SK-N-SH (cell line): ENCODE measurements around the gene KDM4C. TPM values are rescaled to one million over a fixed set of nuclear protein-coding genes. Genes with fewer than 3 reads are reported as not detected.

Experiments
- CTCF ChIA-PET: fragments of 300-600, 350-600 bp; formaldehyde crosslinking; extraction: SDS; loops from one replicate; lab custom pipeline; 2021; lab: Yijun Ruan, JAX
- POLR2A ChIA-PET: fragments of 350-600 bp; sonication (Branson Sonifier 250); formaldehyde crosslinking; extraction: SDS; loops from one replicate; lab custom pipeline; 2020; ENCODE audit warnings: antibody characterized with exemption, inconsistent platforms; lab: Yijun Ruan, JAX
- DNase-seq: peaks from one replicate; pipeline ENCODE4 v3.0.0; 2012
- H2AFZ ChIP-seq: fragments of 200-600 bp; sonication (generic); 2 replicates; pipeline ENCODE4 v1.8.1; 2016; ENCODE audit warnings: antibody characterized with exemption, mild to moderate bottlenecking, low read depth
- H3F3A ChIP-seq: fragments of 200-600 bp; sonication (generic); replicated peaks from 2 replicates; pipeline ENCODE3; 2016; ENCODE audit warnings: antibody characterized with exemption, mild to moderate bottlenecking; ENCODE audit not compliant: insufficient read depth
- H3K27ac ChIP-seq, 2 experiments: fragments of 200-500 bp in 1 of 2; fragments of 200-600 bp in 1 of 2; sonication (Bioruptor generic) in 1 of 2; sonication (generic), shearing (Covaris generic) in 1 of 2; 2 replicates each; pipeline versions ENCODE4 v1.5.1 to v1.6.1; 2014 to 2016; ENCODE audit warnings: low read depth in 2 of 2, inconsistent platforms in 1 of 2, low read length in 1 of 2, mild to moderate bottlenecking in 1 of 2, mixed read lengths in 1 of 2
- H3K27me3 ChIP-seq: fragments of 200-600 bp; sonication (generic), shearing (Covaris generic); 2 replicates; pipeline ENCODE4 v1.6.1; 2016; ENCODE audit warnings: mixed run types; ENCODE audit not compliant: insufficient read depth
- H3K36me3 ChIP-seq, 2 experiments: fragments of 200-500 bp in 1 of 2; fragments of 200-600 bp in 1 of 2; sonication (Bioruptor generic) in 1 of 2; sonication (generic) in 1 of 2; replicated peaks in 1 of 2; 2 replicates each; pipeline versions ENCODE3 to v1.5.1; 2014 to 2016; ENCODE audit warnings: low read length in 1 of 2, mild to moderate bottlenecking in 1 of 2; ENCODE audit not compliant: insufficient read depth in 2 of 2, control insufficient read depth in 1 of 2
- H3K4me1 ChIP-seq, 2 experiments: fragments of 200-500 bp in 1 of 2; fragments of 200-600 bp in 1 of 2; sonication (Bioruptor generic) in 1 of 2; sonication (generic), shearing (Covaris generic) in 1 of 2; 2 replicates each; pipeline versions ENCODE4 v1.5.1 to v1.6.1; 2014 to 2016; ENCODE audit warnings: low read depth in 1 of 2, low read length in 1 of 2, mixed run types in 1 of 2; ENCODE audit not compliant: insufficient read depth in 2 of 2, control insufficient read depth in 1 of 2
- H3K4me2 ChIP-seq: fragments of 200-600 bp; sonication (generic), shearing (Covaris generic); 2 replicates; pipeline ENCODE4 v1.6.1; 2017; ENCODE audit warnings: mixed run types
- H3K4me3 ChIP-seq, 2 experiments: fragments of 200-500 bp in 1 of 2; fragments of 200-600 bp in 1 of 2; sonication (Bioruptor generic) in 1 of 2; sonication (generic), shearing (Covaris generic) in 1 of 2; 2 replicates each; pipeline versions ENCODE4 v1.5.1 to v1.8.1; 2014 to 2016; ENCODE audit warnings: low read depth in 2 of 2, inconsistent platforms in 1 of 2, low read length in 1 of 2, mild to moderate bottlenecking in 1 of 2, mixed read lengths in 1 of 2, moderate library complexity in 1 of 2
- H3K79me2 ChIP-seq: fragments of 200-600 bp; sonication (generic); 2 replicates; pipeline ENCODE4 v1.8.1; 2017; ENCODE audit warnings: mild to moderate bottlenecking; ENCODE audit not compliant: insufficient read depth
- H3K9ac ChIP-seq: fragments of 200-600 bp; sonication (generic); 2 replicates; pipeline ENCODE4 v1.6.1; 2017; ENCODE audit warnings: mixed run types
- H3K9me2 ChIP-seq: fragments of 200-600 bp; sonication (generic); 2 replicates; pipeline ENCODE4 v1.6.1; 2017; ENCODE audit warnings: mixed run types
- H3K9me3 ChIP-seq: fragments of 200-600 bp; sonication (generic); 2 replicates; pipeline ENCODE4 v1.6.1; 2017; ENCODE audit warnings: mixed run types, mild to moderate bottlenecking, moderate library complexity
- H4K20me1 ChIP-seq: fragments of 200-600 bp; sonication (generic); 2 replicates; pipeline ENCODE4 v1.6.1; 2017; ENCODE audit warnings: mild to moderate bottlenecking, mixed run types; ENCODE audit not compliant: insufficient read depth
- FOSL2 ChIP-seq: IDR thresholded peaks from 2 replicates; pipeline ENCODE4 v1.4.0; 2012; ENCODE audit warnings: low read depth, mild to moderate bottlenecking, moderate library complexity, borderline replicate concordance
- FOXJ3 ChIP-seq: sonication (generic); formaldehyde crosslinking; IDR thresholded peaks from 2 replicates; pipeline ENCODE4 v1.5.1; 2020; ENCODE audit warnings: mild to moderate bottlenecking, missing genetic modification reagents
- GABPA ChIP-seq: IDR thresholded peaks from 2 replicates; pipeline ENCODE4 v1.4.0; 2012; ENCODE audit warnings: low read depth, mild to moderate bottlenecking
- IRF3 ChIP-seq: fragments of 150-350 bp; IDR thresholded peaks from 2 replicates; pipeline ENCODE4 v1.6.1; 2016; ENCODE audit warnings: mild to moderate bottlenecking, low read depth, low read length
- MEF2A ChIP-seq: IDR thresholded peaks from 2 replicates; pipeline ENCODE4 v1.4.0; 2012; ENCODE audit warnings: low read depth, borderline replicate concordance
- MXI1 ChIP-seq: IDR thresholded peaks from 2 replicates; pipeline ENCODE4 v1.6.1; 2012; ENCODE audit warnings: mild to moderate bottlenecking, low read depth, low read length, improper control_type of control experiment
- NFIC ChIP-seq: IDR thresholded peaks from 2 replicates; pipeline ENCODE4 v1.4.0; 2012; ENCODE audit warnings: borderline replicate concordance
- RFX5 ChIP-seq: IDR thresholded peaks from 2 replicates; pipeline ENCODE4 v1.6.1; 2012; ENCODE audit warnings: mild to moderate bottlenecking, improper control_type of control experiment, low read length
- TAF1 ChIP-seq: IDR thresholded peaks from 2 replicates; pipeline ENCODE4 v1.6.1; 2012; ENCODE audit warnings: low read depth, mild to moderate bottlenecking, low read length, moderate library complexity, borderline replicate concordance
- WGBS: methylation state at CpG from one replicate; pipeline ENCODE4 v1.1.6; 2017; ENCODE audit warnings: low lambda C conversion rate; 5-methylcytosine and 5-hydroxymethylcytosine counted together
- polyA plus RNA-seq, 3 experiments: library from polyadenylated mRNA; depleted of rRNA; stranded (reverse); fragments of >200 nt; gene quantifications; 2 replicates each; pipeline ENCODE4 v1.2.3, GENCODE V29; 2012
- TF ChIP-seq, protein P1 (sequence below): IDR thresholded peaks from 2 replicates; pipeline ENCODE4 v1.4.0; 2012; ENCODE audit warnings: low read depth
- TF ChIP-seq, protein P2 (sequence below): IDR thresholded peaks from 2 replicates; pipeline ENCODE4 v1.4.0; 2012; ENCODE audit warnings: low read depth, borderline replicate concordance

The KDM4C gene
- polyA plus RNA-seq, 1 of the 3 experiments (the other 2 are of a cell fraction): 9.4 TPM

GRCh38 chr9:7097785-7098752 lies 340.3 kb downstream of the KDM4C start:
- Histone ChIP-seq H3K79me2 (no peaks in the 10 kb centered on the region), H3K36me3 (no peaks in the 10 kb centered on the region), H3K27me3 (no peaks in the 10 kb centered on the region), H3K9ac (no peak overlapping the region), H3F3A (no peaks in the 10 kb centered on the region), H4K20me1 (no peaks in the 10 kb centered on the region), H3K4me2 (no peak overlapping the region), H3K4me3 (no peak overlapping the region), H3K9me2 (no peaks in the 10 kb centered on the region), H2AFZ (no peak overlapping the region), H3K27ac (no peak overlapping the region), H3K9me3 (no peaks in the 10 kb centered on the region), H3K4me1 (no peaks in the 10 kb centered on the region; a peak in 2 of 4 replicates)
- WGBS: 96% methylated on average over 3 of the region's 3 CpGs
- no peak for TF ChIP-seq MEF2A
- TF ChIP-seq FOSL2: peak; percentile 18; the same call in 1 of the 2 replicates
- TF ChIP-seq IRF3: no peak
- no peak for TF ChIP-seq TAF1
- TF ChIP-seq NFIC: 0 out of 2 replicates have a peak, but pooled peaks have one; percentile 10
- TF ChIP-seq MXI1: no peak
- TF ChIP-seq RFX5: no peak
- no peak for TF ChIP-seq FOXJ3 (CRISPR knock-in tag)
- no peak for TF ChIP-seq GABPA
- ChIA-PET CTCF (interaction anchor here (2.3 kb wide), 1 partner anchor 304 kb away, joined by 5 read pairs; no protein-coding TSS in a partner anchor), POLR2A (no interaction called here)
- DNase-seq: no peak

- TF ChIP-seq, protein P1, sequence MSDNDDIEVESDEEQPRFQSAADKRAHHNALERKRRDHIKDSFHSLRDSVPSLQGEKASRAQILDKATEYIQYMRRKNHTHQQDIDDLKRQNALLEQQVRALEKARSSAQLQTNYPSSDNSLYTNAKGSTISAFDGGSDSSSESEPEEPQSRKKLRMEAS: no peak
- TF ChIP-seq, protein P2, sequence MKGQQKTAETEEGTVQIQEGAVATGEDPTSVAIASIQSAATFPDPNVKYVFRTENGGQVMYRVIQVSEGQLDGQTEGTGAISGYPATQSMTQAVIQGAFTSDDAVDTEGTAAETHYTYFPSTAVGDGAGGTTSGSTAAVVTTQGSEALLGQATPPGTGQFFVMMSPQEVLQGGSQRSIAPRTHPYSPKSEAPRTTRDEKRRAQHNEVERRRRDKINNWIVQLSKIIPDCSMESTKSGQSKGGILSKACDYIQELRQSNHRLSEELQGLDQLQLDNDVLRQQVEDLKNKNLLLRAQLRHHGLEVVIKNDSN: no peak
- 94% methylated on average over 7 of the region's 7 CpGs for WGBS
- no peak overlapping the region for H3K4me3 ChIP-seq
- H3F3A ChIP-seq: no peaks in the 10 kb centered on the region
- no peak overlapping the region for H3K9ac ChIP-seq
- no peak overlapping the region for H3K27ac ChIP-seq
- H3K27me3 ChIP-seq: no peaks in the 10 kb centered on the region
- H3K4me1 ChIP-seq: peaks cover 0 to 8% of the 10 kb centered on the region in 2 experiments; a peak in 2 of 4 replicates
- H3K79me2 ChIP-seq: no peaks in the 10 kb centered on the region
- no peak overlapping the region for H3K4me2 ChIP-seq
- no peaks in the 10 kb centered on the region for H3K9me3 ChIP-seq
- POLR2A ChIA-PET: no interaction called here
- H2AFZ ChIP-seq: no peak overlapping the region
- CTCF ChIA-PET: interaction anchor here (1.0 to 1.2 kb wide), 3 partner anchors 35 to 298 kb away, joined by 3 to 4 read pairs (median 4); no protein-coding TSS in a partner anchor
- no peaks in the 10 kb centered on the region for H3K9me2 ChIP-seq
- DNase-seq: peak; percentile 3
- peaks cover 0 to 6% of the 10 kb centered on the region in 2 experiments for H3K36me3 ChIP-seq
- no peaks in the 10 kb centered on the region for H4K20me1 ChIP-seq
Measured at GRCh38 chr9:7103367-7103766, 345.6 kb downstream of the KDM4C start.
